ENCODE data around the gene ANTXRL.

ANTXRL gene

DNA sequence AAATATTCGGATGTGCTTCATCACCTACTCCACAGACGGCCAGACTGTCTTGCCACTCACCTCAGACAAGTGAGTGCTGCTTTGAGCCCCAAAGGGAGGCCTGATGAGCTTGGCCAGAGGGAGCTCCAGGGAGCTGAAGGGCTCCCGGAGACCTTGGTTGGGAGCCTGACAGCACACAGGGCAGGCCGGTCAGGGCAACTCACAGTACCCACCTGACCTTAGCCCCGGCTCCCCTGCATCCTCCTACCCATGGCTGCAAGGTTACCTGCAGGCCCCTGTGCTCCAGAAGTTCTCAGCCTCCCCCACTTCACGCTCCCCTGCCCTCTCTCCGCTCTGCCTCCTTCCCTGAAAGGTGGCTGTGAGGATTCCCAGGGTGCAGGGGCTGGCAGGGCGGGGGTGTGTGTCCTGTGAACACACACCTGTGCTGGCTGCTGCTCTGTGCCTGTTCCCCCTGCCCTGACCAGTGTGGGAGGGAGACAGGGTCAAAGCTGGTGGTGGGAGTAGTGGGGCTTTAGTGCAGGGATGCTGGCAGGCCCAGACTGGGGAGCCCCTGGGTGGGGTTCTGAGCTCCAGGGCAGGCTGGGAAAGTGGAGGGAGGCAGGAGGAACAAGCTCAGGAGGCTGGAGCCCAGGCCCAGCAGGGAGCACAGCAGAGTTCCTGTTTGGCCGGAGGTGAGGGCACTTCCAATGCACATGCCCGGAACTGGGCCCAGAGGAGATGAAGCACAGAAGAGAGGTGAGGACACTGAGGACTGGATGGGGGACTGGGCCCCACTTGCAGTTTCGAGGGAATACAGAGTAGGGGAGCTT lies 7.2 kb downstream of the ANTXRL start:
- TF ChIP-seq, protein P1, sequence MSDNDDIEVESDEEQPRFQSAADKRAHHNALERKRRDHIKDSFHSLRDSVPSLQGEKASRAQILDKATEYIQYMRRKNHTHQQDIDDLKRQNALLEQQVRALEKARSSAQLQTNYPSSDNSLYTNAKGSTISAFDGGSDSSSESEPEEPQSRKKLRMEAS (IDR thresholded peaks at IDR 0.05) = peak; percentile 68
- TF ChIP-seq CREB1 (IDR thresholded peaks at IDR 0.05; ENCODE audit: low read depth) (no peak), TAF1 (IDR thresholded peaks at IDR 0.05; ENCODE audit: low read depth) (no peak)

DNA sequence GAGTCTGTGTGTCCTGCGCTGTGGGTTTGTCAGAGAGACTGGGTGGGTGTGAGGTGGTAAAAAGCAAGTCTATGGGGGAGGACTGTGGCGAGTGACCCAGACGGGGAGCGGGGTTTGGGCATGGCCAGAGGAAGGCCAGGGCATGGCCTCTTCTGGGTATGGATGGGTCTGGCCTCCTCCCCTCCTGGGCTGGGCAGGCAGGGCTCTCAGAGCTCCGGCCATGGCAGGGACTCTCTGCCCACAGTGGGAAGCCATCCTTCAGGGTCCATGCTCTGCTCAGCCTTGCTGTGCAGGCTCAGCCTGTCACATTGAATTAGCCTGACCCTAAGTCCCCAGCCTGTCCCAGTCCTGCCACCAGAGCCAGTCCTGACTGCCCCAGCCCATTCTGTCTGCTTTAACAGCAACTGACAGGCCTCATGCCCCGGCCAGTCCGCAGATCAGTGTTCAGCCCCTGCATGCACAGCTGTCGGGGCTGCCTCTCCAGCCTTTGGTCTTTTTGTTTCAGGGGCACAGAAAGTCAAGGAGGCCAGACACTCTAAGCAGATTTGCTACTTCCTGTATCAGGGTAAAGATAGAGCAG lies 7.9 kb downstream of the ANTXRL start:
- no peak for TF ChIP-seq CREB1 (IDR thresholded peaks at IDR 0.05; ENCODE audit: low read depth)
- no peak for TF ChIP-seq EP300 (IDR thresholded peaks at IDR 0.05; ENCODE audit: borderline replicate concordance)
- no peak for TF ChIP-seq TCF12 (IDR thresholded peaks at IDR 0.05; ENCODE audit: low read depth)
- no peak for TF ChIP-seq FOXM1 (IDR thresholded peaks at IDR 0.05; ENCODE audit: borderline replicate concordance, low read depth)
- TF ChIP-seq, protein P2, sequence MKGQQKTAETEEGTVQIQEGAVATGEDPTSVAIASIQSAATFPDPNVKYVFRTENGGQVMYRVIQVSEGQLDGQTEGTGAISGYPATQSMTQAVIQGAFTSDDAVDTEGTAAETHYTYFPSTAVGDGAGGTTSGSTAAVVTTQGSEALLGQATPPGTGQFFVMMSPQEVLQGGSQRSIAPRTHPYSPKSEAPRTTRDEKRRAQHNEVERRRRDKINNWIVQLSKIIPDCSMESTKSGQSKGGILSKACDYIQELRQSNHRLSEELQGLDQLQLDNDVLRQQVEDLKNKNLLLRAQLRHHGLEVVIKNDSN (IDR thresholded peaks at IDR 0.05) = no peak

DNA sequence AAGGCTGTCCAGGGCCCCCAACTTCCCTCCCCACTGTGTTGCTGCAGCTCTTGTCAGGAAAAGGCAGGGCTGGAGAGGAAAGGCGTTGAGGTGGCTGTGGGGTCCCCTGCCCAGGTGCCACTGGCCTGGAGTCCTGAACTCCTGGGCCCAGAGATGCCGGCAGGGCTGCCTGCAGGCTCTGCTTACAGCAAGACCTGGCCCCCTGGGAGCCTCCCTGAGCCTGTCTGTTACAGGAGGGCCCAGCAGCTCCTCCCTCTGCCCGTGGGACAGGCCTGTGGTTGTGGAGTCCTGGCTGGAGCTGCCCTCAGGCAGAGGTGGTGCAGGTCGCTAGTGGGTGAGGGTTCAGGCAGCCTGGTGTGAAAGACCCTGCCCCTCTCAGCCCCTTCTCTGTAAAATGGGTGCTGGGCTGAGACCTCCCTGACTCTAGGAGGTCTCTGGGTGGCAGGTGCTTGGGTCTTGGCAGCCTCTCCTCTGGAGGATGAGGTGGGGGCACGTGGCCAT lies 9.9 kb downstream of the ANTXRL start:
- TF ChIP-seq, protein P1 (IDR thresholded peaks at IDR 0.05) = no peak
- TF ChIP-seq EGR1 (IDR thresholded peaks at IDR 0.05) = no peak
- TF ChIP-seq TAF1 (IDR thresholded peaks at IDR 0.05; ENCODE audit: low read depth) = no peak
- no peak for TF ChIP-seq CEBPB (IDR thresholded peaks at IDR 0.05)
- no peak for TF ChIP-seq RAD21 (IDR thresholded peaks at IDR 0.05; ENCODE audit: low read depth)
- TF ChIP-seq EP300 (IDR thresholded peaks at IDR 0.05; ENCODE audit: borderline replicate concordance) = no peak
- no peak for TF ChIP-seq ZBTB7A (IDR thresholded peaks at IDR 0.05; ENCODE audit: low read depth)
- no peak for TF ChIP-seq TCF12 (IDR thresholded peaks at IDR 0.05; ENCODE audit: low read depth)
- TF ChIP-seq CREB1 (IDR thresholded peaks at IDR 0.05; ENCODE audit: low read depth) = no peak
- no peak for TF ChIP-seq TEAD4 (IDR thresholded peaks at IDR 0.05)
- TF ChIP-seq, protein P3, sequence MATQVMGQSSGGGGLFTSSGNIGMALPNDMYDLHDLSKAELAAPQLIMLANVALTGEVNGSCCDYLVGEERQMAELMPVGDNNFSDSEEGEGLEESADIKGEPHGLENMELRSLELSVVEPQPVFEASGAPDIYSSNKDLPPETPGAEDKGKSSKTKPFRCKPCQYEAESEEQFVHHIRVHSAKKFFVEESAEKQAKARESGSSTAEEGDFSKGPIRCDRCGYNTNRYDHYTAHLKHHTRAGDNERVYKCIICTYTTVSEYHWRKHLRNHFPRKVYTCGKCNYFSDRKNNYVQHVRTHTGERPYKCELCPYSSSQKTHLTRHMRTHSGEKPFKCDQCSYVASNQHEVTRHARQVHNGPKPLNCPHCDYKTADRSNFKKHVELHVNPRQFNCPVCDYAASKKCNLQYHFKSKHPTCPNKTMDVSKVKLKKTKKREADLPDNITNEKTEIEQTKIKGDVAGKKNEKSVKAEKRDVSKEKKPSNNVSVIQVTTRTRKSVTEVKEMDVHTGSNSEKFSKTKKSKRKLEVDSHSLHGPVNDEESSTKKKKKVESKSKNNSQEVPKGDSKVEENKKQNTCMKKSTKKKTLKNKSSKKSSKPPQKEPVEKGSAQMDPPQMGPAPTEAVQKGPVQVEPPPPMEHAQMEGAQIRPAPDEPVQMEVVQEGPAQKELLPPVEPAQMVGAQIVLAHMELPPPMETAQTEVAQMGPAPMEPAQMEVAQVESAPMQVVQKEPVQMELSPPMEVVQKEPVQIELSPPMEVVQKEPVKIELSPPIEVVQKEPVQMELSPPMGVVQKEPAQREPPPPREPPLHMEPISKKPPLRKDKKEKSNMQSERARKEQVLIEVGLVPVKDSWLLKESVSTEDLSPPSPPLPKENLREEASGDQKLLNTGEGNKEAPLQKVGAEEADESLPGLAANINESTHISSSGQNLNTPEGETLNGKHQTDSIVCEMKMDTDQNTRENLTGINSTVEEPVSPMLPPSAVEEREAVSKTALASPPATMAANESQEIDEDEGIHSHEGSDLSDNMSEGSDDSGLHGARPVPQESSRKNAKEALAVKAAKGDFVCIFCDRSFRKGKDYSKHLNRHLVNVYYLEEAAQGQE (IDR thresholded peaks at IDR 0.05; ENCODE audit: low read depth) = no peak
- TF ChIP-seq, protein P2 (IDR thresholded peaks at IDR 0.05) = no peak
- no peak for TF ChIP-seq YY1 (IDR thresholded peaks at IDR 0.05; ENCODE audit: low read depth)
- TF ChIP-seq FOXM1 (IDR thresholded peaks at IDR 0.05; ENCODE audit: borderline replicate concordance, low read depth) = no peak
- TF ChIP-seq NFIC (IDR thresholded peaks at IDR 0.05) = no peak

DNA sequence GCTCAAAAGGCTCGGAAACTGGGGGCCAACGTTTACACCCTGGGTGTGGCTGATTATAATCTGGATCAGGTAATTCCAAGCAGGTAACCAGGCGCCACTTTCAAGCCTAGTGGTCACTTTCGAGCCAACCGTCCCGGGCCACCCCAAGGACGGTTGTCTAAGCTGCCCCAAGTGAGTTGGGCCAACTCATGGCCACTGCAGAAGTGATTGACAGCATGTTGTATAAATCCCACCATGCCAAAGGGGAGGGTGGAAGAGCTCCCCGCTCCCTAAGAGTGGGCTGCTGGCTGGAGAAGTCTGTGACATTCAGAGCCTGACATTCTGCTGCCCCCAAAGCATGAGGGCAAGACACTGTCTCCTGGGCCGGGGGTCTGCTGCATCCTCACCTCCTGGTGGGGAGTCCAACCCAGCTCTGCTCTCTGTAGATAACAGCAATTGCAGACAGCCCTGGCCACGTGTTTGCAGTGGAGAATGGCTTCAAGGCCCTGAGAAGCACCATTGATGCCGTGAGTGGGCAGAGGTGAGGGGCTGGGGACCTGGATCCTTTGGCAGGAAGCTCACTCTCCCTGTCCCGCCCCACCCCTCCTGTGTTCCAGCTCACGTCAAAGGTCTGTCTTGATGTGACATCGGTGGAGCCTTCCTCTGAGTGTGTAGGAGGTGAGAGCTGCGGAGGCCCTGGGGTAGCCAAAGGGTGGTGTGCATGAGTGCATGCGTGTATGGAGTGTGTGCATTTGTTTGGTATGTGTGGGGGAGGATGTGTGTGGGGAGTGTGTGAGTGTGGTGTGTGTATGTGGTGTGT lies 10.8 kb downstream of the ANTXRL start:
- TF ChIP-seq TCF12 (IDR thresholded peaks at IDR 0.05; ENCODE audit: low read depth) (no peak), CEBPB (IDR thresholded peaks at IDR 0.05) (no peak)

DNA sequence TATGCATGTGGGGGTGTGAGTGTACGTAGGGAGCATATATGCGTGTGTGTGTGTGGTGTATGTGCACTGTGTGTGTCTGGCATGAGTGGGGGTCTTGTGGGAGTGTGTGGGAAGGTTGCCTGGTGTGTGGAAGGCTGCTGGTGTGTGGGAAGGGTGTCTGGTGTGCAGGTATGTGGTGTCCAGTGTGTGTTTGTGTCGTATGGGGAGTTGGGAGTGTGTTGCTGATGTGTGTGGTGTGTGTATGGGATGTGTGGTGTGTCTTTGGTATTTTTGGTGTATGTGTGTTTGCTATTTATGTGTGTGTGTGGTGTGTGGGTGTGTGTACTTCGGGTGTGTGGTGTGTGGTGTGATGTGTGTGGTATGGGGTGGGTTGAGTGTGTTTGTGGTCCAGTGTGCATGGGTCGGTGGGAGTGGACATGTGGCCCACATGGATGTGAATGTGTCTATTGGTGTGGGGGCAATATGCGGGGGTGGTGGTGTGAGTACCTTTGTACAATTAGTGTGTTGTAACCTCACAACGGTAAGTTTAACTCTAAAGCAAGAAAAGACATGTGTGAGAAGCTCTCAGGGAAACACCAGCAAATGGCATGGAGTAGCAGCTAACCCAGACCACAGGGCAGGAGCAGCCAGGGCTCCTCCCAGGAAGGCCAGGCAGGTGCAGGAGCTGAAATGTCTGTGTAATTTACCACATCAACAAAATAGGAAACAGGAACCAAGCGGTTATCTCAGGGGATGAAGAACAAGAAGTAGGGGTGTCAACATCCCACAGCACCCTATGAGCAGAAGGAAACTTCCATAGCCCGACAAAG lies 11.9 kb downstream of the ANTXRL start:
- no peak for TF ChIP-seq TCF12 (IDR thresholded peaks at IDR 0.05; ENCODE audit: low read depth)
- TF ChIP-seq FOXM1 (IDR thresholded peaks at IDR 0.05; ENCODE audit: borderline replicate concordance, low read depth) = no peak
- no peak for TF ChIP-seq CEBPB (IDR thresholded peaks at IDR 0.05)
- no peak for TF ChIP-seq ZBTB7A (IDR thresholded peaks at IDR 0.05; ENCODE audit: low read depth)
- no peak for TF ChIP-seq TEAD4 (IDR thresholded peaks at IDR 0.05)
- TF ChIP-seq, protein P3 (IDR thresholded peaks at IDR 0.05; ENCODE audit: low read depth) = no peak
- no peak for TF ChIP-seq NFIC (IDR thresholded peaks at IDR 0.05)
- no peak for TF ChIP-seq EP300 (IDR thresholded peaks at IDR 0.05; ENCODE audit: borderline replicate concordance)
- TF ChIP-seq, protein P2 (IDR thresholded peaks at IDR 0.05) = no peak
- no peak for TF ChIP-seq RAD21 (IDR thresholded peaks at IDR 0.05; ENCODE audit: low read depth)
- no peak for TF ChIP-seq TAF1 (IDR thresholded peaks at IDR 0.05; ENCODE audit: low read depth)
- no peak for TF ChIP-seq CREB1 (IDR thresholded peaks at IDR 0.05; ENCODE audit: low read depth)
- TF ChIP-seq EGR1 (IDR thresholded peaks at IDR 0.05) = no peak
- TF ChIP-seq YY1 (IDR thresholded peaks at IDR 0.05; ENCODE audit: low read depth) = no peak
- TF ChIP-seq, protein P1 (IDR thresholded peaks at IDR 0.05) = no peak

Data from Ishikawa (cell line).